Mucosa of rectum (tissue), 2 donors: ENCODE measurements around the gene LYPD6.

ENCODE experiments used
- H3K27ac ChIP-seq, 2 donors: one replicate each; pipeline ENCODE4 v1.7.0; 2013; ENCODE audit warnings: inconsistent platforms in 2 of 2, low read depth in 2 of 2, low read length in 2 of 2
- H3K27me3 ChIP-seq, 2 donors: one replicate each; pipeline ENCODE4 v1.7.0; 2013; ENCODE audit warnings: low read length in 2 of 2; ENCODE audit not compliant: control insufficient read depth in 2 of 2, insufficient read depth in 2 of 2
- H3K36me3 ChIP-seq, 2 donors: one replicate each; pipeline ENCODE4 v1.7.0; 2013; ENCODE audit warnings: low read length in 2 of 2; ENCODE audit not compliant: control insufficient read depth in 2 of 2, insufficient read depth in 2 of 2
- H3K4me1 ChIP-seq, 2 donors: one replicate each; pipeline ENCODE4 v1.7.0; 2013; ENCODE audit warnings: low read length in 2 of 2, mild to moderate bottlenecking in 1 of 2; ENCODE audit not compliant: control insufficient read depth in 2 of 2, insufficient read depth in 2 of 2
- H3K4me3 ChIP-seq, 2 donors: one replicate each; pipeline ENCODE4 v1.7.0; 2013; ENCODE audit warnings: low read length in 2 of 2
- H3K9ac ChIP-seq, 2 donors: one replicate each; pipeline ENCODE4 v1.7.0; 2013; ENCODE audit warnings: low read length in 2 of 2, low read depth in 1 of 2, mild to moderate bottlenecking in 1 of 2
- H3K9me3 ChIP-seq, 2 donors: one replicate each; pipeline ENCODE4 v1.7.0; 2013; ENCODE audit warnings: low read length in 2 of 2; ENCODE audit not compliant: control insufficient read depth in 2 of 2
- donor health status: healthy.
- donor health status: Normal muscosa, but diverticular disease.

The LYPD6 gene

DNA sequence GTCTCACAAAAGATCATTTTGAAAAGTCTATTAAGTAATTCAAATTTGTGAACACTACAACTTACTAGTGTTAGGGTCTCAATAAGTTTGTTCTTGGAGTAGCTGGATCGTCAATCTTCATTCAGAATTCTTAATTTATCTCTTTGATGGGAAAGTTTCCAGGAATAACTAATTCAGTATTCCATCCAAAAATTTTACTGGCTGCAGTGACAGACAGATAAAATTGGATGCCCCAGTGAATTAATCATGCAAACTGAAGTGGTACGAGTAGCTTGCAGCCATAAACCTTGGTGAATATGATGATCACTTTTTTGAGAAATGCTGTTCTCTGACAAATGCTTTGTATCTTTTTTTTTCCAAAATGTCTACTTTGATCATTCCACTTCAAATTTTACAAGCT lies 112.8 kb downstream of the LYPD6 start:
- H3K36me3 ChIP-seq = no peaks in the 10 kb centered on the region
- H3K4me3 ChIP-seq = no peak overlapping the region
- H3K9me3 ChIP-seq = no peaks in the 10 kb centered on the region
- H3K9ac ChIP-seq = no peak overlapping the region
- H3K4me1 ChIP-seq = no peaks in the 10 kb centered on the region
- H3K27me3 ChIP-seq = no peaks in the 10 kb centered on the region
- no peak overlapping the region for H3K27ac ChIP-seq

DNA sequence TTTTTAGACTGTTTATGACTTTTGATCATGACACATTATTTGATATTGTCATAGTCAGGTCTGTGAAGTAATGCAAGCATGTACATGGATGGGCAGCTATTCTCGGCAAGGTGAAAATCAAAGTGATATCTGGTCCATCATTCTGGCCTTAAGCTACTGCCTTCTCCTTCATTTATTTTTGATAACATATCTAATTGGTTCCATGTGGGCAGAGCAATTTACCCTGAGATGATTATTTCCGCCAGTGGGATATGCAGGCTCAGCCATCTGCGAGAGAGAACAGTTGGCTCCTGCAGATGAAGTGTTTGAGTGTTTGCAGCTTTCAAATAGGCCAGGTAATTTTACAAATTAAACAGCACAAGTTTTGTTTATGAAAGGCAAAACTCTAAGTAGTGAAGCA lies 116.4 kb downstream of the LYPD6 start:
- Histone ChIP-seq H3K27me3 (no peaks in the 10 kb centered on the region), H3K4me1 (no peaks in the 10 kb centered on the region), H3K9ac (no peak overlapping the region), H3K9me3 (no peaks in the 10 kb centered on the region), H3K36me3 (no peaks in the 10 kb centered on the region), H3K4me3 (no peak overlapping the region), H3K27ac (no peak overlapping the region)

DNA sequence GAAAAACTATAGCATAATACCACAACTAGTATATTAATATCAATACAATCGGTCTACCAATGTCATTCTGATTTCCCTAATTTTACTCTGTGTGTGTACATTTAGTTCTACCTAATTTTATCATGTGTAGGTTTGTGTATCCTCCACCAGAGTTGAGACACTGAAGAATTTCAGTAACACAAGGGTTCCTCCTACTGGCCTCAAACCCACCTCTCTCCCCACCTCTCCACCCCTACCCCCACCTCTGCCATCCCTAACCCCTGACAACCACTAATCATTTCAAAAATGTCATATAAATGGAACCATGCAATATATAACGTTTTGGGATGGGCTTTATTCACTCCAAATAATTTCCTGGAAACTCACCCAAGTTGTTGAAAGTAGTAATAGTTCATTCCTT lies 117.9 kb downstream of the LYPD6 start:
- H3K27me3 ChIP-seq = no peaks in the 10 kb centered on the region
- no peak overlapping the region for H3K27ac ChIP-seq
- no peak overlapping the region for H3K9ac ChIP-seq
- H3K9me3 ChIP-seq = no peaks in the 10 kb centered on the region
- H3K4me3 ChIP-seq = no peak overlapping the region
- H3K4me1 ChIP-seq = no peaks in the 10 kb centered on the region
- H3K36me3 ChIP-seq = no peaks in the 10 kb centered on the region

DNA sequence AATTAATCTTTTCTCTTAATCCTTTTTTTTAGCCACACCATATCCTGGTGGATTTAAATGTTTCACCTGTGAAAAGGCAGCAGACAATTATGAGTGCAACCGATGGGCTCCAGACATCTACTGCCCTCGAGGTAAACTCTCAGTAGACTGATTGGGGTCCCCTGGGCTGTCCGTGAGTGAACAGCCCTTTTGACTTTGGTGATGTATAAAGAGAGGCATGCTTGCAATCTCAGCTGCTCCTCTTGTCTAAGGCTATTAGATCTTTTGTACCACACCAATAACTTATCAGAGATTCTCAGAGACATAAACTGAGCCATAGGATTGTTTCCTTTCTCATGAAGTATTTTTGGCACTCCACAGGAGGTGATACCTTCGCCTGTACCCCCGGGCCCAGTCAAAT lies 118.6 kb downstream of the LYPD6 start:
- Histone ChIP-seq H3K4me3 (no peak overlapping the region), H3K27me3 (no peaks in the 10 kb centered on the region), H3K9ac (no peak overlapping the region), H3K27ac (no peak overlapping the region), H3K4me1 (no peaks in the 10 kb centered on the region), H3K9me3 (no peaks in the 10 kb centered on the region), H3K36me3 (no peaks in the 10 kb centered on the region)

DNA sequence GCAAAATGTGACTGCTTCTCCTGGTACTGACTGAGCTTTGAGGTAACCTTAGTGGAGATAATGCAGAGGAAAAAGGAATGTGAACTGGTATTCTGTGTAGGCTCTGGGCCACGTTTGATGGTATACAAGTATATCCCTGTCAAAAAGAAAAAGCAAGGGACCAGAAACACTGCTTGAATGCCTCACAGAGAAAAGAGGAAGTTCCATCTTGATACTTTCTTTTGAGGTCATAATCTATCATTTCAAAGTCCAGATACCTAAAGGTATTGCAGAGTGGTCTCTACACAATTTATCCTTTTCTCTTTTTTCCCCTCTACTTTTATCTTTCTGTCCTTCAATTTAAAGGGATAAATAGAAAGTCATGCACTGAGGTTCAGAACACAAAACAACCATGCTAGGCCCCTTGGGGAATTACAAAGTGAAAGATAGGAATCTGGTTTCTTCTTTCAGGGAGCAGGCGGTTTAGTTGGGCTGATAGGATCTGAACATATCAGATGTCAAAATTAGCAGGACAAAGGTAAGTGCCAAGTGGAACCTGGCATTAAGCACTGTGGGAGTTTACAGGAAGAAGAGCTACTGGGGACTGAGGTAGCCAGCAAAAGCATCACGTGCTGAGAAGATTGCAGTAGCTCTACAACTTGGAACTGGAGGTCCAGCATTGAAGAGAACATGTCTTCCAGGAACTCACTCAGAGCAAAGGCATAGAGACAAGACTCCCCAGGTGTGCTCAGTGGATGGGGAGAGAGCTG lies 121.2 kb downstream of the LYPD6 start:
- no peak overlapping the region for H3K9ac ChIP-seq
- no peak overlapping the region for H3K4me3 ChIP-seq
- no peak overlapping the region for H3K27ac ChIP-seq
- no peaks in the 10 kb centered on the region for H3K9me3 ChIP-seq
- no peaks in the 10 kb centered on the region for H3K4me1 ChIP-seq
- no peaks in the 10 kb centered on the region for H3K27me3 ChIP-seq
- no peaks in the 10 kb centered on the region for H3K36me3 ChIP-seq

DNA sequence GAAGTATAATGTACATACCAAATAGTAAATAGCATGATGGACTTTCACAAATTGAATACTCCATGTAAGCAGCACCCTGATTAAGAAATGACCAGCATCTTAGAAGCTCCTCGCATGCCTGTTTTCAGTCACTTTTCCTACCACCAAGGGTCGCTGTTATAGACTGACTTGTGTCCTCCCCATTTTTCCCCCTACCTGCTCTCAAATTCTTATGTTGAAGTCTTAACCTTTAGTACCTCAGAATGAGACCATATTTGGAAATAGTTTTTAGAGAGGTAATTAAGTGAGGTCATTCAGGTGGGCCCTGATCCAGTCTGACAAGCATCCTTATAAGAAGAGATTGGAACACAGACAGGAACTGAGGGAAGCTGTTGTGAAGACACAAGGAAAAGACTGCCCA lies 125.9 kb downstream of the LYPD6 start:
- no peaks in the 10 kb centered on the region for H3K9me3 ChIP-seq
- no peaks in the 10 kb centered on the region for H3K27me3 ChIP-seq
- H3K27ac ChIP-seq = no peak overlapping the region
- H3K4me3 ChIP-seq = no peak overlapping the region
- H3K9ac ChIP-seq = no peak overlapping the region
- H3K4me1 ChIP-seq = no peaks in the 10 kb centered on the region
- H3K36me3 ChIP-seq = no peaks in the 10 kb centered on the region

DNA sequence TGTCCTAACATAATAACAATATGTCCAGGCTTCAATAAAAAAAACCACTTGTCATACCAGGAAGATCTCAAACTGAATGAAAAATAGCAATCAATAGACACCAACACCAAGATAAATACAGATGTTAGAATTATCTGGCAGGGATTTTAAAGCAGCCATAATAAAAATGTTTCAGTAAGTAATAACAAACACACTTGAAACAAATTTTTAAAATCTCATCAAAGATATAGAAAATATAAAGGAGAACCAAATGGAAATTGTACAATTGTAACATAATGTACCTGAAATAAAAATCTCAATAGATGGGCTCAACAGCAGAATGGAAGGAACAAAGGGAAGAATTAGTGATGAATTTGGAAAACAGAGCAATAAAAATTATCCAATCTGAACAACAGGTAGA lies 128.1 kb downstream of the LYPD6 start:
- H3K9me3 ChIP-seq = no peaks in the 10 kb centered on the region
- no peaks in the 10 kb centered on the region for H3K27me3 ChIP-seq
- no peaks in the 10 kb centered on the region for H3K4me1 ChIP-seq
- H3K9ac ChIP-seq = no peak overlapping the region
- H3K4me3 ChIP-seq = no peak overlapping the region
- no peaks in the 10 kb centered on the region for H3K36me3 ChIP-seq
- no peak overlapping the region for H3K27ac ChIP-seq

DNA sequence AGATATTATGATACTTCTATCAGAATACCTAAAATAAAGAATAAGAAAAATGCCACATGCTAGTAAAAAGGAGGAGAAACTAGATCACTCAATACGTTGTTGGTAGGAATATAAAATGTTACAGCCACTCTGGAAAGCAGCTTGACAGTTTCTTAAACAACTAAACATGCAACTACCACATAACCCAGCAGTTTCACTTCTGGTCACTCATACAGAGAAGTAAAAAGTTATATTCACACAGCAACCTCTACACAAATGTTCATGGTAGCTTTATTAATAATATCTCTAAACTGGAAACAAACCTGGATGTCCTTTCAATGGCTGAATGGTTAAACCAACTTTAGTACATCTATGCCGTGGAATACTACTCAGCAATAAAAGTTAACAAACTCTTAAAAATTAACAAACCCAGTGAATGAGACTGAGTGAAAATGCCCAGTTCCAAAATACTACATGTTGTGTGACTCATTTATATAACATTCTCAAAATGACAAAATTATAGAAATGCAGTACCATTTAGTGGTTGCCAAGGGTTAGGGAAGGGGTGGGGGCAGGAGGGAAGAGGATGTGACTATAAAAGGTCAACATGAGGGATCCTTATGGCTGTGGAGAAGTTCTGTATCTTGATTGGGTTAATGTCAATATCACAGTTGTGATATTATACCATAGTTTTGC lies 133.1 kb downstream of the LYPD6 start:
- Histone ChIP-seq H3K36me3 (no peaks in the 10 kb centered on the region), H3K27ac (no peak overlapping the region), H3K4me1 (no peaks in the 10 kb centered on the region), H3K9me3 (no peaks in the 10 kb centered on the region), H3K4me3 (no peak overlapping the region), H3K9ac (no peak overlapping the region), H3K27me3 (no peaks in the 10 kb centered on the region)

DNA sequence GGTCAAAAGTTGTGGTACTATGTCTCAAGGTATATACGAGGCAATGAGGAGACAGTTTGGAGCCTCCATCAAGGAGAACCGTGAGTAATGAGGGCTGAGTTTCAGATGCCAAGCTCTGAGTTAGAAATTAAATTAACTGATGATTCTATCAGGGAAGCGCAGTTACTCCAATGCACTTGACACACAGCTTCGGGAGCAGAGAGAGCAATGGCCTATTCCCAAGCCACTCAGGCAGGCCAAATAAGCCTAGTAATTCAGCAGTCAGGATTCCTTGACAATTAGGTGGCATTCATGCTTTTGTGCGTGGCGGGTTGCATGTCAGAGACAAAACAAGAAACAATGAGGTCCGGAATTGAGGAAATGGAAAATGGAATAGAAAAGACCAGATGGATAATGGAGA lies 134.0 kb downstream of the LYPD6 start:
- no peak overlapping the region for H3K4me3 ChIP-seq
- H3K36me3 ChIP-seq = no peaks in the 10 kb centered on the region
- no peaks in the 10 kb centered on the region for H3K27me3 ChIP-seq
- no peak overlapping the region for H3K27ac ChIP-seq
- no peaks in the 10 kb centered on the region for H3K4me1 ChIP-seq
- no peak overlapping the region for H3K9ac ChIP-seq
- no peaks in the 10 kb centered on the region for H3K9me3 ChIP-seq

DNA sequence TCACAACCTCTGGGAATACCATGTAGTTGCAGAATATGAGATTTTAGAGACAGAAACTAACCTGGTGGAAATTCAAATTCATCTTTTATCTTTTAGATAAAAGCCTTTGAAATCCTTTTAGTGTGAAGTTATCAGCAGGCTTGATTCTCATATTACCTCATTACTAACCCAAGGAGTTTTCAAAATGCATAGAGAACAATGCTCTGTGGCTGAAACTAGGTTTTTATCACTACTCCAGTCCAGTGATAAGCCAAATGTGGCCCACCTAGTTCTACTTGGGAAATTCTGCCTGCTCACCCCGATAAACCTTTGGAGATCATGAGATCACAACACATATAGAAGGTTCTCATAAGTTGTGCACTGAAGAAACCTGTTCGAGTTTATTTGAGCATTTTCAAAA lies 135.5 kb downstream of the LYPD6 start:
- Histone ChIP-seq H3K36me3 (no peaks in the 10 kb centered on the region), H3K9ac (no peak overlapping the region)

More for the DNA sequence above, 135.5 kb downstream of the LYPD6 start:
- Histone ChIP-seq H3K27ac (no peak overlapping the region), H3K27me3 (no peaks in the 10 kb centered on the region), H3K4me3 (no peak overlapping the region), H3K4me1 (no peaks in the 10 kb centered on the region), H3K9me3 (no peaks in the 10 kb centered on the region)
